GM23338 (cell line): Measurements from ENCODE around the gene KCNIP3. TPM values are rescaled to one million over a fixed set of nuclear protein-coding genes. Genes with fewer than 3 reads are reported as not detected.

Experiments used
- ATAC-seq: fragments of 200-7000 bp; cut with Tn5 transposase; 3 replicates; pipeline ENCODE4 v1.9.1; 2020
- DNase-seq: peaks from one replicate; pipeline ENCODE4 v3.0.0-alpha.2; 2015; ENCODE audit warnings: low spot score
- H2AFZ ChIP-seq: fragments of 200-600 bp; sonication (generic); 2 replicates; pipeline ENCODE4 v1.8.0; 2016; ENCODE audit warnings: antibody characterized with exemption, mild to moderate bottlenecking, moderate library complexity
- H3F3A ChIP-seq: fragments of 200-600 bp; sonication (generic); replicated peaks from 2 replicates; pipeline ENCODE4 v1.8.0; 2017; ENCODE audit warnings: antibody characterized with exemption, mixed run types, low read depth
- H3K27ac ChIP-seq: fragments of 200-600 bp; sonication (generic); 2 replicates; pipeline ENCODE4 v1.6.1; 2016; ENCODE audit warnings: low read depth
- H3K27me3 ChIP-seq: fragments of 200-600 bp; sonication (generic); 2 replicates; pipeline ENCODE4 v1.8.0; 2016; ENCODE audit warnings: mild to moderate bottlenecking, mixed run types, moderate library complexity; ENCODE audit not compliant: insufficient read depth
- H3K36me3 ChIP-seq: fragments of 200-600 bp; sonication (generic); 2 replicates; pipeline ENCODE4 v1.8.0; 2016; ENCODE audit warnings: mild to moderate bottlenecking; ENCODE audit not compliant: insufficient read depth
- H3K4me1 ChIP-seq: fragments of 200-600 bp; sonication (generic); 2 replicates; pipeline ENCODE4 v1.8.0; 2016; ENCODE audit warnings: mild to moderate bottlenecking, moderate library complexity; ENCODE audit not compliant: insufficient read depth
- H3K4me2 ChIP-seq: fragments of 200-600 bp; sonication (generic); 2 replicates; pipeline ENCODE4 v1.7.1; 2017; ENCODE audit warnings: mixed run types
- H3K4me3 ChIP-seq: fragments of 200-600 bp; sonication (generic); 2 replicates; pipeline ENCODE4 v1.6.1; 2016; ENCODE audit warnings: mixed run types
- H3K79me2 ChIP-seq: fragments of 200-600 bp; sonication (generic); replicated peaks from 2 replicates; pipeline ENCODE4 v1.8.0; 2017; ENCODE audit warnings: mild to moderate bottlenecking; ENCODE audit not compliant: insufficient read depth
- H3K9me2 ChIP-seq: fragments of 200-600 bp; sonication (generic); 2 replicates; pipeline ENCODE4 v1.8.0; 2017; ENCODE audit not compliant: insufficient read depth
- H4K20me1 ChIP-seq: fragments of 200-600 bp; sonication (generic); replicated peaks from 2 replicates; pipeline ENCODE4 v1.8.0; 2017; ENCODE audit warnings: mild to moderate bottlenecking; ENCODE audit not compliant: insufficient read depth
- H3K27ac Mint-ChIP-seq: 2 replicates; pipeline ENCODE4 v1.8.0; 2020; ENCODE audit warnings: inconsistent platforms, mild to moderate bottlenecking, moderate library complexity, mixed read lengths
- H3K27me3 Mint-ChIP-seq: 3 replicates; pipeline ENCODE4 v1.8.0; 2022; ENCODE audit warnings: low read depth, mild to moderate bottlenecking, moderate library complexity, mixed read lengths, inconsistent platforms; ENCODE audit not compliant: insufficient read depth, poor library complexity
- H3K36me3 Mint-ChIP-seq: 3 replicates; pipeline ENCODE4 v1.8.0; 2021; ENCODE audit warnings: low read depth, mild to moderate bottlenecking, inconsistent platforms, moderate library complexity, mixed read lengths
- H3K4me1 Mint-ChIP-seq: 3 replicates; pipeline ENCODE4 v1.8.0; 2020; ENCODE audit warnings: mild to moderate bottlenecking, inconsistent platforms, mixed read lengths
- H3K4me3 Mint-ChIP-seq: 3 replicates; pipeline ENCODE4 v1.8.0; 2021; ENCODE audit warnings: moderate library complexity, mild to moderate bottlenecking, inconsistent platforms, mixed read lengths
- H3K9me3 Mint-ChIP-seq: 3 replicates; pipeline ENCODE4 v1.8.0; 2020; ENCODE audit warnings: moderate library complexity, mild to moderate bottlenecking, inconsistent platforms, mixed read lengths
- EZH2 ChIP-seq: fragments of 200-600 bp; sonication (generic); IDR thresholded peaks from one replicate; pipeline ENCODE4 v1.8.0; 2017; ENCODE audit warnings: antibody characterized with exemption, mild to moderate bottlenecking, low read depth; ENCODE audit not compliant: unreplicated experiment
- EZH2phosphoT487 ChIP-seq: fragments of 200-600 bp; sonication (generic); IDR thresholded peaks from one replicate; pipeline ENCODE4 v1.8.1; 2018; ENCODE audit warnings: antibody characterized with exemption; ENCODE audit not compliant: unreplicated experiment
- NANOG ChIP-seq: IDR thresholded peaks from 2 replicates; pipeline ENCODE4 v1.6.1; 2016; ENCODE audit warnings: antibody characterized with exemption, borderline replicate concordance
- POLR2AphosphoS5 ChIP-seq: IDR thresholded peaks from 2 replicates; pipeline ENCODE4 v1.6.1; 2016; ENCODE audit warnings: antibody characterized with exemption, low read depth
- REST ChIP-seq: IDR thresholded peaks from one replicate; pipeline ENCODE4 v1.6.1; 2018; ENCODE audit warnings: antibody characterized with exemption; ENCODE audit not compliant: unreplicated experiment
- STAT1 ChIP-seq: IDR thresholded peaks from one replicate; pipeline ENCODE4 v1.6.1; 2016; ENCODE audit warnings: antibody characterized with exemption; ENCODE audit not compliant: unreplicated experiment
- ZNF114 ChIP-seq: fragments of 250-450 bp; sonication (Bioruptor Pico); IDR thresholded peaks from 2 replicates; pipeline ENCODE4 v1.5.0; 2020; ENCODE audit warnings: mild to moderate bottlenecking, moderate library complexity
- ZNF331 ChIP-seq: fragments of 250-450 bp; sonication (Bioruptor Pico); IDR thresholded peaks from 2 replicates; pipeline ENCODE4 v1.5.0; 2020; ENCODE audit warnings: low read depth, mild to moderate bottlenecking, moderate library complexity
- ZNF462 ChIP-seq: fragments of 250-450 bp; sonication (Bioruptor Pico); IDR thresholded peaks from 2 replicates; pipeline ENCODE4 v1.5.0; 2020; ENCODE audit warnings: mild to moderate bottlenecking, moderate library complexity
- polyA plus RNA-seq: library from polyadenylated mRNA; unstranded; fragments of >200 nt; fragmentation: Nextera tagmentation; extraction: Ambion mirVana; gene quantifications from 2 replicates; pipeline ENCODE4 v1.2.1, GENCODE V29; 2016
- total RNA-seq: library from RNA; depleted of rRNA; stranded (reverse); fragments of >200 nt; shearing (Covaris generic); gene quantifications from 2 replicates; pipeline ENCODE4 v1.2.3, GENCODE V29; 2014

Gene KCNIP3
- total and polyA plus RNA-seq, 2 experiments from 2014 or later = 0.32 to 0.83 TPM

GRCh38 chr2:95279435-95280035, 17.6 kb upstream of the KCNIP3 start:
- H3K27ac Mint-ChIP-seq = no peak overlapping the region
- DNase-seq (no peak), ATAC-seq (no peak)
- Histone ChIP-seq H3K79me2 (no peaks in the 10 kb centered on the region), H3K4me1 (peaks cover 6% of the 10 kb centered on the region), H4K20me1 (no peaks in the 10 kb centered on the region), H3K27ac (no peak overlapping the region), H3K36me3 (no peaks in the 10 kb centered on the region), H3K4me2 (no peak overlapping the region), H3K4me3 (no peak overlapping the region), H3K27me3 (no peaks in the 10 kb centered on the region), H2AFZ (no peak overlapping the region), H3F3A (no peaks in the 10 kb centered on the region), H3K9me2 (no peaks in the 10 kb centered on the region)
- no peaks in the 10 kb centered on the region for H3K9me3 Mint-ChIP-seq
- H3K36me3 Mint-ChIP-seq = no peaks in the 10 kb centered on the region; the same call in 2 of the 3 replicates
- H3K4me3 Mint-ChIP-seq = no peak overlapping the region
- H3K4me1 Mint-ChIP-seq = peaks cover 22% of the 10 kb centered on the region
- no peak for TF ChIP-seq NANOG
- TF ChIP-seq REST = no peak
- no peak for TF ChIP-seq ZNF462
- TF ChIP-seq EZH2phosphoT487 = no peak
- TF ChIP-seq POLR2AphosphoS5 = no peak
- TF ChIP-seq EZH2 = no peak
- no peak for TF ChIP-seq ZNF114 (CRISPR knock-in tag)
- TF ChIP-seq ZNF331 (CRISPR knock-in tag) = no peak
- TF ChIP-seq STAT1 = no peak
- peaks cover 14% of the 10 kb centered on the region for H3K27me3 Mint-ChIP-seq
